GM10266 (cell line): ENCODE measurements around the gene RNFT1.

ENCODE experiments used
- DNase-seq: peaks from one replicate; pipeline ENCODE4 v3.0.0; 2012; ENCODE audit errors: extremely low spot score
- CTCF ChIP-seq: IDR thresholded peaks from 2 replicates; pipeline ENCODE4 v1.5.1; 2012; ENCODE audit warnings: mild to moderate bottlenecking, low read depth; ENCODE audit not compliant: control insufficient read depth, insufficient read depth; ENCODE audit errors: missing control alignments

The RNFT1 gene

DNA sequence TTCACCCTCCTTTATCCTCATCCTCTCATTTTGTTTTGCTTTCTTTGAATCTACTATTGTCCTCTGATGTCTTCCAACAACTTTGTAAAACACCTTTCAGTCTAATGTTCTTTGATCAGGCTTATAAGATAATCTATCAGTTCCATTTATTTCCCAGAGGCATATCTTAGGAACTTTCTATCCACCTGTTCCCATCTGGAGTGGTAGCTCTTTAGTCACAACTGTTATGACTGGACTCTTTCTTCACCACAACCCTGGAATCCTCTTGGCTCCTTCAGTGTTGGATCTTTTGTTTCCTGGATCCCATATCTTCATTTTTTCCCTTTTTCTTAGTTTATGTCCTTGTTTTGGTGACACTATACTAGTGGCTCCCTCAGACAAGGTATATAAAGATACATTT is 48.1 kb downstream of the RNFT1 start:
- no peak for TF ChIP-seq CTCF
- DNase-seq, result no peak

DNA sequence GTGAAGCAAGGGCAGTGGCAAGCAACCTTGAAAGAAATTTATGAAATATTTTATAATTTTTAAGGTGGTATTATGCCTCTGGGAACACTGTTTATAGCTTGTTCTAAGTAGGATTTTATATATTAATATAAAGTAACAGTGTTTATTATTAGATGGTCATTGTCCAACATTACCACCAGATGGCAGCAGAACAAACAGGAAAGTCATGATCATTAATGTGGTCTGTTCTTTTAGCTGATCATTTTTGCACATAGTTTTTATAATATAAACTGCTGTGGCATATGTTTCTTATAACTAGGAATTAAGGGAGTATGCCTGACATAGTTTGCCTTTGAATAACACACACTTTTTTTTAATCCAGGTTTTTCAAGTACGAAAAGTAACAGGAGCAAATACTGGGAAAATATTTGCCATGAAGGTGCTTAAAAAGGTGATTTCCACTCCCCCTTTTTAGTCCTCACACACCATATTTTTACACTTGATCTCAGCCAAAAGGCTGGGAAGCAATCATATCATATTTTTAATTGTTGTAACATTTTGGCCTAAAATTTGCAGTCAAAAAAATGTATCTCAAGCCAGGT is 50.2 kb downstream of the RNFT1 start:
- DNase-seq, result peak; percentile 57
- TF ChIP-seq CTCF, result peak; percentile 52

DNA sequence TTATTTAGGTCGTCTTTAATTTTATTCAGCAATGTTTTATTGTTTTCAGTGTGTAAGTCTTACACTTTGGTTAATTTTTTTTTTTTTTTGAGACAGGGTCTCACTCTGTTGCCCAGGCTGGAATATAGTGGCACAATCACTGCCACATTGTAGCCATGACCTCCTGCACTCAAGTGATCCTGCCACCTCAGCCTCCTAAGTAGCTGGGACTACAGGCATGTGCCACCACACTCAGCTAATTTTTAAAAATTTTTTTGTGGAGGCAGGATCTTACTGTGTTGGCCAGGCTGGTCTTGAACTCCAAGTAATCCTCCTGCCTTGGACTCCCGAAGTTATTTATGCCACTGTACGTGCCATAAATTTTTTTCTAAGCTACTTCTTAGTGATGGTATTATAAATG is 57.1 kb downstream of the RNFT1 start:
- DNase-seq, result no peak
- no peak for TF ChIP-seq CTCF

DNA sequence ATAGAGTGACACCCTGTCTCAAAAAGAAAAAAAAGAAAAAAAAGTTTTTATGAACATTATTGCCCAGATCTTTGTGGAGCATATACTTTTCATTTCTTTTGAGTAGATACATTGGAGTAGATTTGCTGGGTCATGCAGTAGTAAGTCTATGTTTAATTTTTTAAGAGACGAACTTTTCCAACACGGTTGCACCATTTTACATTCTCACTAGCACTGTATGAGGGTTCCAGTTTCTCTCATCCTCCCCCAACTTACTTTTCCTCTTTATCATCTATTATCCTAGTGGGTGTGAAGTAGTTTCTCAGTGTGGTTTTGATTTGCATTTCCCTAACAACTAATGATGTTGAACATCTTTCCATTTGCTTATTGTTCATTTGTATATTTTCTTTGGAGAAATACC is 61.1 kb downstream of the RNFT1 start:
- DNase-seq, result no peak
- TF ChIP-seq CTCF, result no peak
